Astrocyte (in vitro differentiated cells and primary cell): ENCODE measurements around the gene CCS. TPM values are rescaled to one million over a fixed set of nuclear protein-coding genes. Genes with fewer than 3 reads are reported as not detected.

Experiments
- DNase-seq: peaks from one replicate; pipeline ENCODE4 v3.0.0-alpha.2; 2010; ENCODE audit warnings: low read depth
- FAIRE-seq: peaks from 2 replicates; lab custom pipeline; 2011; peaks lifted over from hg19 to GRCh38; lab: Jason Lieb, UNC
- H2AFZ ChIP-seq: 2 replicates; pipeline ENCODE4 v1.6.0; 2012; ENCODE audit warnings: low read depth, low read length, inconsistent platforms
- H3K27ac ChIP-seq: 2 replicates; pipeline ENCODE4 v1.5.1; 2011; ENCODE audit warnings: low read depth, low read length, inconsistent platforms
- H3K27me3 ChIP-seq: 2 replicates; pipeline ENCODE4 v1.6.0; 2011; ENCODE audit warnings: low read length, inconsistent platforms; ENCODE audit not compliant: insufficient read depth
- H3K36me3 ChIP-seq: 2 replicates; pipeline ENCODE4 v1.5.1; 2011; ENCODE audit warnings: low read length, inconsistent platforms; ENCODE audit not compliant: insufficient read depth
- H3K4me1 ChIP-seq: 2 replicates; pipeline ENCODE4 v1.5.1; 2011; ENCODE audit warnings: low read length, inconsistent platforms; ENCODE audit not compliant: insufficient read depth
- H3K4me2 ChIP-seq: 2 replicates; pipeline ENCODE4 v1.6.0; 2012; ENCODE audit warnings: low read length, inconsistent platforms
- H3K4me3 ChIP-seq: 2 replicates; pipeline ENCODE4 v1.5.1; 2011; ENCODE audit warnings: low read depth, mild to moderate bottlenecking, low read length, inconsistent platforms; ENCODE audit not compliant: insufficient read depth
- H3K79me2 ChIP-seq: 2 replicates; pipeline ENCODE4 v1.6.0; 2012; ENCODE audit warnings: mild to moderate bottlenecking, low read length, inconsistent platforms; ENCODE audit not compliant: insufficient read depth
- H3K9ac ChIP-seq: 2 replicates; pipeline ENCODE4 v1.6.0; 2012; ENCODE audit warnings: mild to moderate bottlenecking, low read length, inconsistent platforms
- H3K9me3 ChIP-seq: 2 replicates; pipeline ENCODE4 v1.5.1; 2012; ENCODE audit warnings: low read depth, mild to moderate bottlenecking, low read length, inconsistent platforms; ENCODE audit not compliant: insufficient read depth
- H4K20me1 ChIP-seq: 2 replicates; pipeline ENCODE4 v1.6.0; 2012; ENCODE audit warnings: low read length, inconsistent platforms; ENCODE audit not compliant: insufficient read depth
- H3K27ac Mint-ChIP-seq: one replicate; pipeline ENCODE4 v1.8.0; 2021; ENCODE audit warnings: mild to moderate bottlenecking, mixed read lengths; ENCODE audit not compliant: unreplicated experiment
- H3K27me3 Mint-ChIP-seq: one replicate; pipeline ENCODE4 v1.8.0; 2021; ENCODE audit warnings: low read depth, mixed read lengths; ENCODE audit not compliant: unreplicated experiment
- H3K36me3 Mint-ChIP-seq: one replicate; pipeline ENCODE4 v1.8.0; 2021; ENCODE audit warnings: low read depth, mixed read lengths; ENCODE audit not compliant: unreplicated experiment
- H3K4me1 Mint-ChIP-seq: one replicate; pipeline ENCODE4 v1.8.0; 2021; ENCODE audit warnings: low read depth, mixed read lengths; ENCODE audit not compliant: unreplicated experiment
- H3K4me3 Mint-ChIP-seq: one replicate; pipeline ENCODE4 v1.8.0; 2021; ENCODE audit warnings: mild to moderate bottlenecking, moderate library complexity, mixed read lengths; ENCODE audit not compliant: unreplicated experiment
- H3K9me3 Mint-ChIP-seq: one replicate; pipeline ENCODE4 v1.8.0; 2021; ENCODE audit warnings: mild to moderate bottlenecking, mixed read lengths; ENCODE audit not compliant: unreplicated experiment
- EZH2 ChIP-seq: IDR thresholded peaks from 2 replicates; pipeline ENCODE4 v1.6.1; 2012; ENCODE audit warnings: mild to moderate bottlenecking, low read length, inconsistent platforms; ENCODE audit not compliant: insufficient read depth
- total RNA-seq: library from RNA; stranded (reverse); gene quantifications from 2 replicates; pipeline ENCODE4 v1.2.1, GENCODE V29; 2021
- TF ChIP-seq, protein P1 (sequence below): IDR thresholded peaks from 2 replicates; pipeline ENCODE4 v1.5.1; 2011; ENCODE audit warnings: low read depth, mild to moderate bottlenecking, inconsistent platforms, low read length, moderate library complexity; ENCODE audit not compliant: insufficient read depth

Gene CCS
- total RNA-seq, 1 donor from 2014 or later: 23.2 TPM

DNA sequence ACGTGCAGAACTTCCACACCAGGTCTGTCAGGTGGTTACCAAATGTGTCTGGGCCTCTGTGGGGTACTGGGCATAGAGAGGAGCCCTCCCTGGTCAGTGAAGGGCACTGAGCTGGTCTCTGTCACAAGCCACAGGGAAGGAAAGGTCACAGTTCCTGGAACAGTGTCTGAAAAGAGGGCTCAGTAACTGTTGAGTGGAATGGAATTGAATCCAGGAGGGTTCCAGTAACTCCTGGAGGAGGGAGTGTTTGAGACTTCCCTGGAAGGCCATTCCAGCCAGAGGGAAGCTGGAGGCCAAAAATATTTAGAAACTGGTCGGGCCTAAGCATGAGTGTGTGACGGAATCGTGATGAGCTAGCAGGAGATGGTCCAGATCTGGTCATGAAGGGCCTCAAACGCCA is 38.4 kb upstream of the CCS start:
- no peak overlapping the region for H3K9ac ChIP-seq
- H3K9me3 Mint-ChIP-seq: peaks cover 2% of the 10 kb centered on the region
- no peak overlapping the region for H2AFZ ChIP-seq
- no peaks in the 10 kb centered on the region for H3K79me2 ChIP-seq
- H3K4me1 Mint-ChIP-seq: no peaks in the 10 kb centered on the region
- H3K4me2 ChIP-seq: no peak overlapping the region
- no peaks in the 10 kb centered on the region for H3K4me1 ChIP-seq
- peaks cover 2% of the 10 kb centered on the region for H3K36me3 Mint-ChIP-seq
- no peak overlapping the region for H3K4me3 Mint-ChIP-seq
- H3K27me3 Mint-ChIP-seq: peaks cover 20% of the 10 kb centered on the region
- no peak overlapping the region for H3K27ac Mint-ChIP-seq
- DNase-seq (no peak), FAIRE-seq (no peak)
- H4K20me1 ChIP-seq: no peaks in the 10 kb centered on the region
- no peak overlapping the region for H3K4me3 ChIP-seq
- H3K36me3 ChIP-seq: no peaks in the 10 kb centered on the region
- peaks cover 2% of the 10 kb centered on the region for H3K27me3 ChIP-seq
- no peaks in the 10 kb centered on the region for H3K9me3 ChIP-seq
- TF ChIP-seq EZH2: no peak
- TF ChIP-seq, protein P1, sequence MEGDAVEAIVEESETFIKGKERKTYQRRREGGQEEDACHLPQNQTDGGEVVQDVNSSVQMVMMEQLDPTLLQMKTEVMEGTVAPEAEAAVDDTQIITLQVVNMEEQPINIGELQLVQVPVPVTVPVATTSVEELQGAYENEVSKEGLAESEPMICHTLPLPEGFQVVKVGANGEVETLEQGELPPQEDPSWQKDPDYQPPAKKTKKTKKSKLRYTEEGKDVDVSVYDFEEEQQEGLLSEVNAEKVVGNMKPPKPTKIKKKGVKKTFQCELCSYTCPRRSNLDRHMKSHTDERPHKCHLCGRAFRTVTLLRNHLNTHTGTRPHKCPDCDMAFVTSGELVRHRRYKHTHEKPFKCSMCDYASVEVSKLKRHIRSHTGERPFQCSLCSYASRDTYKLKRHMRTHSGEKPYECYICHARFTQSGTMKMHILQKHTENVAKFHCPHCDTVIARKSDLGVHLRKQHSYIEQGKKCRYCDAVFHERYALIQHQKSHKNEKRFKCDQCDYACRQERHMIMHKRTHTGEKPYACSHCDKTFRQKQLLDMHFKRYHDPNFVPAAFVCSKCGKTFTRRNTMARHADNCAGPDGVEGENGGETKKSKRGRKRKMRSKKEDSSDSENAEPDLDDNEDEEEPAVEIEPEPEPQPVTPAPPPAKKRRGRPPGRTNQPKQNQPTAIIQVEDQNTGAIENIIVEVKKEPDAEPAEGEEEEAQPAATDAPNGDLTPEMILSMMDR: no peak
- no peak overlapping the region for H3K27ac ChIP-seq

DNA sequence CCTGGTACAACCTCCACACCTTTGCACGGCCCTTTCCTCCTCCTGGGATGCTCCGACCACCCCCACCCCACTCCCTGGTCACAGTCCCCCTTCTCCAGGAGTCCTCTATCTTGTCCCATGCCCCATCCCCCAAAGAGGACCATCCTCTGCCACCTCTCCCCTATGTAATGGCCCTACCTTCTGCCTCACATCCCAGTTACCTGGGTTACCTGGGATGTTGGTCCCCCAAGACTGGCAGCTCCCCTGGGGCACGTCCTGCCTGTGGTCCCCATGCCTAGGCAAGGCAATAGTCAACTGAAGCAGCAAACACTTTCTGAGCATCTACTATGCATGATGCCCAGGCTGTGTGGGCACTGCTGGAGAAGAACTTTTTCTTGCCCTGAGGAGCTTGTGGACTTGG is 37.6 kb upstream of the CCS start:
- Histone ChIP-seq H3K27me3 (peaks cover 2% of the 10 kb centered on the region), H4K20me1 (no peaks in the 10 kb centered on the region), H3K36me3 (no peaks in the 10 kb centered on the region), H3K4me3 (no peak overlapping the region), H3K9ac (no peak overlapping the region), H3K27ac (no peak overlapping the region), H3K4me2 (no peak overlapping the region), H3K4me1 (no peaks in the 10 kb centered on the region), H3K9me3 (no peaks in the 10 kb centered on the region), H2AFZ (no peak overlapping the region), H3K79me2 (no peaks in the 10 kb centered on the region)
- Mint-ChIP-seq H3K9me3 (peaks cover 2% of the 10 kb centered on the region), H3K27me3 (peaks cover 22% of the 10 kb centered on the region), H3K4me3 (no peak overlapping the region), H3K36me3 (peaks cover 2% of the 10 kb centered on the region), H3K27ac (no peak overlapping the region), H3K4me1 (no peaks in the 10 kb centered on the region)
- no peak for TF ChIP-seq EZH2
- TF ChIP-seq, protein P1: no peak
- no peak for FAIRE-seq
- no peak for DNase-seq

DNA sequence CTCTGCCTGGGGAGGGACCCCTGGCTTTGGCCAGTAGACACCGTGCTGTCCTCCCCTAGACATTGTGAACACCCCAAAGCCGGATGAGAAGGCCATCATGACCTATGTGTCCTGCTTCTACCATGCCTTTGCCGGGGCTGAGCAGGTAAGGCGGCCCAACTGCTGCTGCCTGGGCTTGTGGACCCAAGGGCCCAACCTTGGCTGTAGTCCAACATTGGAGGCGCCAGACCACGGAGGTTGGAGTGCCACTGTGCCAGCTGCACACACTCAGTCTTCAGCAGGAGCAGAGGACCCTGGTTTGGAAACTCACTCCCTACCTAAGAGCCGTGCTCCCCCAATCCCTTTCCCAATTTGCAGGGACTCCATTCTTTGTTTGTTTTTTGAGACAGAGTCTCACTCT is 36.9 kb upstream of the CCS start:
- no peak for FAIRE-seq
- TF ChIP-seq EZH2: no peak
- TF ChIP-seq, protein P1: no peak

More for the DNA sequence above, 36.9 kb upstream of the CCS start:
- DNase-seq: no peak
- no peak overlapping the region for H3K4me3 ChIP-seq
- Mint-ChIP-seq H3K9me3 (peaks cover 2% of the 10 kb centered on the region), H3K27ac (no peak overlapping the region), H3K4me1 (no peaks in the 10 kb centered on the region), H3K27me3 (peaks cover 21% of the 10 kb centered on the region), H3K4me3 (no peak overlapping the region), H3K36me3 (no peaks in the 10 kb centered on the region)
- H3K4me1 ChIP-seq: no peaks in the 10 kb centered on the region
- H3K27ac ChIP-seq: no peak overlapping the region
- no peaks in the 10 kb centered on the region for H3K36me3 ChIP-seq
- no peaks in the 10 kb centered on the region for H3K9me3 ChIP-seq
- no peak overlapping the region for H3K4me2 ChIP-seq
- no peak overlapping the region for H3K9ac ChIP-seq
- H4K20me1 ChIP-seq: no peaks in the 10 kb centered on the region
- no peak overlapping the region for H2AFZ ChIP-seq
- peaks cover 2% of the 10 kb centered on the region for H3K27me3 ChIP-seq
- no peaks in the 10 kb centered on the region for H3K79me2 ChIP-seq
